T47D (cell line): ENCODE data around the gene BABAM1.

ENCODE experiments used
- DNase-seq, 2 experiments: peaks; one replicate each; pipeline versions ENCODE4 v3.0.0 to v3.0.0-alpha.2; 2011 to 2012; ENCODE audit warnings: low read depth in 1 of 2, low spot score in 1 of 2
- JUND ChIP-seq: IDR thresholded peaks from 2 replicates; pipeline ENCODE4 v1.6.1; 2012; ENCODE audit warnings: low read depth
- in situ Hi-C: cut with HindIII; loops from 2 replicates; pipeline ENCODE4 v1.10.0; 2016; ENCODE audit warnings: low sequenced_read_pairs, low pct_unique_long_range_greater_than_20kb

The BABAM1 gene

DNA sequence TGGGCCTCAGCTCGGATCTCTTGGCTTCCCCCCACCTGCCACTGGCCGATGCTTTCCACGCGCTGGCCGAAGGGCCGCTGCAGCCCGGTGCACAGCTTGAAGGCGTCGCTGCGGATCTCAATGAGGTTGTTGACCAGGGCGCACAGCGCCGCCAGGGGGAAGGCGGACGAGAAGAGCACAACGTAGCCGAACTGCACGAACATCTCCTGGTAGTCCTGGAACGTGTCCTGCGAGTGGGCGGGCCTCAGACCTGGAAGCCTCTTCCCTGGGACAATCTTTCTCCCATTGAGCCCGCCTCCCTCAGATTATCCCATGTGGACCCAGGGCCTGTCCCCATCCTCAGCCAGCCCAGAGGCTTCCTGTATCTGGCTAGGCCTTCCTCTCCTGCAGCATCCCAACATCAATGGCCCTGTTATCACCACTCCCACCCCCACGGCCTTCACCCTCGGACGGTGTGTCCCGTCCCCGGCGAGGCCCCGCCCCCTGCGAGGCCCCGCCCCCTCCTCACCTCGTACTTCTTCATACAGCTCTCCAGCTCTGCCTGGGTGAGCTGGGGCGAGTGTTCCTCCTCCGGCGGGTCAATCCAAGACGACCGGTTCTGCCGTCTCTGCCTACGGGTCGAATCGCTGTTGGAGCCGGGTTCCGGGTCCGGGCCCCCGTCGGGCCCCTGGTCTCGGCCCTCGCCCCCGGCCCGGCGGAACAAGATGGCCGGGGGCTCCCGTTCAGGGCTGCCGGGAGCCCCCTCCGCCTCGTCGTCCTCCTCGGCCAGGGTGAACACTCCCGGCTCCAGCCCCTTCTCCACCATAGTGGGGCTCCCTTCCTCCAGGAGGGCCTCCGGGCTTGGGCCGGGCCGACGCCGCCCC, 60.6 kb downstream of the BABAM1 start:
- no peak for DNase-seq
- in situ Hi-C loops: no loop called here
- TF ChIP-seq JUND: no peak
